ENCODE results near the gene TTC7B. TPM values are rescaled to one million over a fixed set of nuclear protein-coding genes. Genes with fewer than 3 reads are reported as not detected.

TTC7B gene
- total and polyA plus RNA-seq, 2 of the 13 experiments (the other 11 are each of a cell fraction or from before 2014, with no cell fraction given): 1.3 to 3.2 TPM

DNA sequence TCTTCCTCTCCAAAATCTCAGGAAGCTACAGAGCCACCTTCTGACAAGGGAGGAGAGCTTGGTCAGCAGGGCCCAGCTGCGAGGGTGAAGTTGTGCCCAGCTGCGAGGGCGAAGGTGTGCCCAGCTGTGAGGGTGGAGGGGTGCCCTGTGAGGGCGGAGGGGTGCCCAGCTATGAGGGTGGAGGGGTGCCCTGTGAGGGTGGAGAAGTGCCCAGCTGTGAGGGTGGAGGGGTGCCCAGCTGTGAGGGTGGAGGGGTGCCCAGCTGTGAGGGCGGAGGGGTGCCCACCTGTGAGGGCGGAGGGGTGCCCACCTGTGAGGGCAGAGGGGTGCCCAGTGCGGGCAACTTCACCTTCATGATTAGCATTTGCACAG lies 20.4 kb upstream of the TTC7B start:
- intact Hi-C loops (cut with micrococcal nuclease; ENCODE audit: unreplicated experiment): no loop called here

More for the DNA sequence above, 20.4 kb upstream of the TTC7B start:
- ATAC-seq (no peak), FAIRE-seq (no peak), DNase-seq (ENCODE audit: low spot score) (no peak)
- Histone ChIP-seq H3K27me3 (ENCODE audit: control insufficient read depth in 1 of 2, insufficient read depth in 2 of 2, low read length in 2 of 2) (no peaks in the 10 kb centered on the region; a peak in 2 of 5 replicates), H3K4me1 (ENCODE audit: insufficient read depth, low read length) (peaks cover 8% of the 10 kb centered on the region; the same call in 1 of the 2 replicates), H3K27ac (ENCODE audit: extremely low read length, insufficient read depth, low read length) (no peak overlapping the region), H3K79me2 (ENCODE audit: insufficient read depth, low read length) (no peaks in the 10 kb centered on the region), H3K9me3 (ENCODE audit: low read length) (no peaks in the 10 kb centered on the region), H2AFZ (ENCODE audit: low read length) (no peak overlapping the region), H3K36me3 (replicated peaks in 1 of 2; ENCODE audit: control insufficient read depth in 1 of 2, insufficient read depth in 2 of 2, low read length in 2 of 2) (no peaks in the 10 kb centered on the region), H3K4me2 (ENCODE audit: low read depth, low read length) (no peak overlapping the region), H3K4me3 (replicated peaks in 1 of 3; ENCODE audit: insufficient read depth in 1 of 3, low read depth in 2 of 3, low read length in 3 of 3) (no peak overlapping the region), H3K9ac (ENCODE audit: insufficient read depth, low read depth, low read length) (no peak overlapping the region), H4K20me1 (ENCODE audit: insufficient read depth, low read length) (no peaks in the 10 kb centered on the region)
- ChIA-PET CTCF (ENCODE audit: low intra/inter-chr PET ratio, low total read pairs) (no interaction called here), POLR2A (no interaction called here)
- in situ Hi-C loops (cut with HindIII; ENCODE audit: extremely low pct_ligation_motif_present, low pct_unique_long_range_greater_than_20kb): no loop called here
- BruUV-seq (replicated peaks): no TSS peak
- WGBS (ENCODE audit: low lambda C conversion rate): 38% methylated on average over 5 of the region's 7 CpGs
- TF ChIP-seq ZNF276 (CRISPR knock-in tag; IDR thresholded peaks at IDR 0.05; ENCODE audit: low read depth) (no peak), CHCHD3 (CRISPR knock-in tag; IDR thresholded peaks at IDR 0.05) (no peak), ZNF33A (CRISPR knock-in tag; IDR thresholded peaks at IDR 0.05; ENCODE audit: borderline replicate concordance) (no peak), BORCS8-MEF2B (CRISPR knock-in tag; IDR thresholded peaks at IDR 0.05) (no peak), SMYD3 (CRISPR knock-in tag; IDR thresholded peaks at IDR 0.05) (no peak), MYNN (CRISPR knock-in tag; IDR thresholded peaks at IDR 0.05; ENCODE audit: low read depth) (no peak), NFKB2 (CRISPR knock-in tag; IDR thresholded peaks at IDR 0.05; ENCODE audit: borderline replicate concordance) (no peak), SMARCE1 (IDR thresholded peaks at IDR 0.05; ENCODE audit: borderline replicate concordance) (no peak), ZNF780A (CRISPR knock-in tag; IDR thresholded peaks at IDR 0.05) (no peak), SYNCRIP (IDR thresholded peaks at IDR 0.05; ENCODE audit: insufficient read depth, low read depth, low read length) (no peak), TEF (CRISPR knock-in tag; IDR thresholded peaks at IDR 0.05) (no peak)
- TF ChIP-seq, protein P1, sequence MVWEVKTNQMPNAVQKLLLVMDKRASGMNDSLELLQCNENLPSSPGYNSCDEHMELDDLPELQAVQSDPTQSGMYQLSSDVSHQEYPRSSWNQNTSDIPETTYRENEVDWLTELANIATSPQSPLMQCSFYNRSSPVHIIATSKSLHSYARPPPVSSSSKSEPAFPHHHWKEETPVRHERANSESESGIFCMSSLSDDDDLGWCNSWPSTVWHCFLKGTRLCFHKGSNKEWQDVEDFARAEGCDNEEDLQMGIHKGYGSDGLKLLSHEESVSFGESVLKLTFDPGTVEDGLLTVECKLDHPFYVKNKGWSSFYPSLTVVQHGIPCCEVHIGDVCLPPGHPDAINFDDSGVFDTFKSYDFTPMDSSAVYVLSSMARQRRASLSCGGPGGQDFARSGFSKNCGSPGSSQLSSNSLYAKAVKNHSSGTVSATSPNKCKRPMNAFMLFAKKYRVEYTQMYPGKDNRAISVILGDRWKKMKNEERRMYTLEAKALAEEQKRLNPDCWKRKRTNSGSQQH (CRISPR knock-in tag; IDR thresholded peaks at IDR 0.05; ENCODE audit: low read depth): no peak
